Measurements from ENCODE around the gene MLPH.

GRCh38 chr2:237483018-237483731 lies 3.9 kb upstream of the MLPH start:
- TF ChIP-seq CTCF (IDR thresholded peaks at IDR 0.05; ENCODE audit: low read depth, low read length, poor library complexity, severe bottlenecking) (no peak), EZH2phosphoT487 (IDR thresholded peaks at IDR 0.05; ENCODE audit: borderline replicate concordance, low read length) (no peak)
